GM12878 (cell line): ENCODE measurements around the gene GPR153.

Experiments
- HDGF ChIP-seq: fragments of 450-650 bp; IDR thresholded peaks from 2 replicates; pipeline ENCODE4 v1.6.1; 2016; ENCODE audit warnings: antibody characterized with exemption
- PBX3 ChIP-seq: IDR thresholded peaks from 2 replicates; pipeline ENCODE4 v1.6.1; 2011; ENCODE audit warnings: mild to moderate bottlenecking, low read depth, low read length, moderate library complexity; ENCODE audit not compliant: insufficient replicate concordance
- POLR2A ChIP-seq: IDR thresholded peaks from 2 replicates; pipeline ENCODE4 v1.6.1; 2011; ENCODE audit warnings: low read depth, mild to moderate bottlenecking, low read length
- STAT1 ChIP-seq: fragments of 450-650 bp; conservative IDR thresholded peaks from 2 replicates; pipeline ENCODE4 v1.6.1; 2014; ENCODE audit warnings: antibody characterized with exemption, mild to moderate bottlenecking
- TAF1 ChIP-seq: IDR thresholded peaks from 2 replicates; pipeline ENCODE4 v1.6.1; 2011; ENCODE audit warnings: mild to moderate bottlenecking, low read depth, low read length, borderline replicate concordance
- TF ChIP-seq, protein P1 (sequence below), 3 experiments: IDR thresholded peaks in 2 of 3; conservative IDR thresholded peaks in 1 of 3; 2 replicates each; pipeline ENCODE4 v1.5.1; 2011; ENCODE audit warnings: low read depth in 3 of 3, low read length in 3 of 3, mild to moderate bottlenecking in 3 of 3, control low read depth in 2 of 3, moderate library complexity in 2 of 3, inconsistent platforms in 1 of 3, mixed read lengths in 1 of 3; ENCODE audit not compliant: control insufficient read depth in 2 of 3, insufficient read depth in 1 of 3; ENCODE audit errors: extremely low read depth in 1 of 3

DNA sequence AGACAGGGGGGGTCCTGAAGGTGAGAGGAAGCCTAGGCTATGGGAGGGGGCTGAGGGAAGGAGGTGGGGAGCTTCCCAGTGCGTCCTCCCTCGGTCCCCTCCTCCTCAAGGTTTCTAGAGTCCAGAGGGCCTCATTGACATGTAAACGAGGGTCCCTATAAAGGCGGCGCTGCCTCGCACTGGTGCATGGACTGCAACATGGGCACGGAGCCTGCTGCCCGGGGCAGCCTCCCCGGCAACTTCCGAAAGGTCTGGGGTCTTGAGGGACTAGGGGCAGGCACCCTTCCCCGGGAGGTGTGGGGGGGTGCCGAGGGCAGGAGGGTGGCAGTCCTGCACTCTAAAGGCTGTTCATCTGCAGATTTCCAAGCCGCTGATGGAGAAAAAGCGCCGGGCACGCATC is 16.9 kb downstream of the GPR153 start, which contains the start of gene HES3:
- TF ChIP-seq, protein P1, sequence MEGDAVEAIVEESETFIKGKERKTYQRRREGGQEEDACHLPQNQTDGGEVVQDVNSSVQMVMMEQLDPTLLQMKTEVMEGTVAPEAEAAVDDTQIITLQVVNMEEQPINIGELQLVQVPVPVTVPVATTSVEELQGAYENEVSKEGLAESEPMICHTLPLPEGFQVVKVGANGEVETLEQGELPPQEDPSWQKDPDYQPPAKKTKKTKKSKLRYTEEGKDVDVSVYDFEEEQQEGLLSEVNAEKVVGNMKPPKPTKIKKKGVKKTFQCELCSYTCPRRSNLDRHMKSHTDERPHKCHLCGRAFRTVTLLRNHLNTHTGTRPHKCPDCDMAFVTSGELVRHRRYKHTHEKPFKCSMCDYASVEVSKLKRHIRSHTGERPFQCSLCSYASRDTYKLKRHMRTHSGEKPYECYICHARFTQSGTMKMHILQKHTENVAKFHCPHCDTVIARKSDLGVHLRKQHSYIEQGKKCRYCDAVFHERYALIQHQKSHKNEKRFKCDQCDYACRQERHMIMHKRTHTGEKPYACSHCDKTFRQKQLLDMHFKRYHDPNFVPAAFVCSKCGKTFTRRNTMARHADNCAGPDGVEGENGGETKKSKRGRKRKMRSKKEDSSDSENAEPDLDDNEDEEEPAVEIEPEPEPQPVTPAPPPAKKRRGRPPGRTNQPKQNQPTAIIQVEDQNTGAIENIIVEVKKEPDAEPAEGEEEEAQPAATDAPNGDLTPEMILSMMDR (IDR thresholded peaks at IDR 0.05 in 2 of 3, conservative IDR thresholded peaks at IDR 0.05 in 1 of 3; ENCODE audit: control insufficient read depth in 2 of 3, extremely low read depth in 1 of 3, insufficient read depth in 1 of 3, low read depth in 3 of 3, low read length in 3 of 3), result no peak
- TF ChIP-seq POLR2A (no peak), TAF1 (no peak), PBX3 (no peak), HDGF (no peak), STAT1 (no peak)
